ENCODE data around the gene BIVM. TPM values are rescaled to one million over a fixed set of nuclear protein-coding genes. Genes with fewer than 3 reads are reported as not detected.

Gene BIVM
- total and polyA plus RNA-seq, 5 experiments from 2014 or later, result 4.5 to 12.1 (median 8.7) TPM

GRCh38 chr13:102847272-102848234 is 48.6 kb downstream of the BIVM start:
- Mint-ChIP-seq H3K27ac (peak overlapping the region; percentile 90 to 100 (median 99)), H3K27me3 (peaks cover 0 to 3% (median 0%) of the 10 kb centered on the region in 5 donors), H3K36me3 (peaks cover 0 to 25% (median 7%) of the 10 kb centered on the region in 3 donors), H3K4me3 (peak overlapping the region; percentile 87 to 99 (median 96)), H3K4me1 (peaks cover 19 to 56% (median 50%) of the 10 kb centered on the region in 4 donors), H3K9me3 (peaks cover 0 to 4% (median 0%) of the 10 kb centered on the region in 9 donors)
- POLR2A ChIA-PET, result interaction anchor here (1.0 to 7.0 kb wide), 7 partner anchors 9 to 453 kb away, joined by 3 to 302 read pairs (median 13); partner anchors contain the start of genes BIVM, POGLUT2, TEX30 and TPP2
- ATAC-seq (no peak), DNase-seq (peak in 4 of 10 donors; percentile 9 to 57 (median 54))

GRCh38 chr13:102848956-102849355 is 50.0 kb downstream of the BIVM start:
- Mint-ChIP-seq H3K27ac (peak overlapping the region; percentile 55 to 90 (median 76)), H3K36me3 (peaks cover 0 to 38% (median 7%) of the 10 kb centered on the region in 3 donors), H3K27me3 (peaks cover 0 to 3% (median 0%) of the 10 kb centered on the region in 5 donors), H3K9me3 (peaks cover 0 to 4% (median 0%) of the 10 kb centered on the region in 9 donors), H3K4me3 (peak overlapping the region in 6 of 10 donors; percentile 7 to 62 (median 36)), H3K4me1 (peaks cover 26 to 68% (median 57%) of the 10 kb centered on the region in 4 donors)
- ATAC-seq (no peak), DNase-seq (no peak)
- POLR2A ChIA-PET, result interaction anchor here (7.0 kb wide), 1 partner anchor 253 kb away, joined by 302 read pairs; the partner anchor contains the start of gene TPP2

GRCh38 chr13:102852556-102852955 is 53.6 kb downstream of the BIVM start:
- H3K4me1 Mint-ChIP-seq, result peaks cover 35 to 70% (median 63%) of the 10 kb centered on the region in 4 donors
- peaks cover 0 to 70% (median 12%) of the 10 kb centered on the region in 3 donors for H3K36me3 Mint-ChIP-seq
- H3K27ac Mint-ChIP-seq, result peak overlapping the region in 7 of 10 donors; percentile 10 to 91 (median 61)
- DNase-seq, result no peak
- no peak for ATAC-seq
- POLR2A ChIA-PET, result no interaction called here
- no peak overlapping the region for H3K4me3 Mint-ChIP-seq
- H3K27me3 Mint-ChIP-seq, result no peaks in the 10 kb centered on the region
- H3K9me3 Mint-ChIP-seq, result no peaks in the 10 kb centered on the region

GRCh38 chr13:102854675-102855074 is 55.8 kb downstream of the BIVM start:
- Mint-ChIP-seq H3K27me3 (no peaks in the 10 kb centered on the region), H3K36me3 (peaks cover 11 to 84% (median 16%) of the 10 kb centered on the region in 3 donors), H3K9me3 (no peaks in the 10 kb centered on the region), H3K4me1 (peaks cover 35 to 62% (median 55%) of the 10 kb centered on the region in 4 donors), H3K4me3 (peak overlapping the region in 8 of 10 donors; percentile 23 to 83 (median 60)), H3K27ac (peak overlapping the region in 9 of 10 donors; percentile 59 to 91 (median 89))
- POLR2A ChIA-PET, result interaction anchor here (1.0 to 1.3 kb wide), 2 partner anchors 8 to 9 kb away, joined by 3 to 4 read pairs; partner anchors contain the start of gene ERCC5
- DNase-seq, result peak in 3 of 10 donors; percentile 10 to 34 (median 15)
- ATAC-seq, result peak; percentile 42 to 76

- DNase-seq (no peak), ATAC-seq (no peak)
- Mint-ChIP-seq H3K4me3 (peak overlapping the region in 1 of 10 donors; percentile 2), H3K4me1 (peaks cover 28 to 53% (median 48%) of the 10 kb centered on the region in 4 donors), H3K9me3 (no peaks in the 10 kb centered on the region), H3K27me3 (no peaks in the 10 kb centered on the region), H3K36me3 (peaks cover 16 to 92% (median 17%) of the 10 kb centered on the region in 3 donors), H3K27ac (peak overlapping the region in 1 of 10 donors; percentile 52)
- POLR2A ChIA-PET, result interaction anchor here (1.1 to 1.6 kb wide), 3 partner anchors 10 to 277 kb away, joined by 3 to 4 read pairs (median 4); no protein-coding TSS in a partner anchor
Observed at GRCh38 chr13:102856557-102856956, 57.6 kb downstream of the BIVM start.

- no peaks in the 10 kb centered on the region for H3K9me3 Mint-ChIP-seq
- H3K36me3 Mint-ChIP-seq, result peaks cover 15 to 96% (median 22%) of the 10 kb centered on the region in 3 donors
- peak overlapping the region in 4 of 10 donors; percentile 14 to 72 (median 34) for H3K27ac Mint-ChIP-seq
- H3K27me3 Mint-ChIP-seq, result no peaks in the 10 kb centered on the region
- no peak for DNase-seq
- peak overlapping the region in 1 of 10 donors; percentile 62 for H3K4me3 Mint-ChIP-seq
- peaks cover 33 to 66% (median 43%) of the 10 kb centered on the region in 4 donors for H3K4me1 Mint-ChIP-seq
- ATAC-seq, result no peak
- POLR2A ChIA-PET, result no interaction called here
Observed at GRCh38 chr13:102862624-102863210, 63.8 kb downstream of the BIVM start.

- no peaks in the 10 kb centered on the region for H3K27me3 Mint-ChIP-seq
- POLR2A ChIA-PET, result no interaction called here
- H3K4me3 Mint-ChIP-seq, result peak overlapping the region in 5 of 10 donors; percentile 3 to 37 (median 33)
Observed at GRCh38 chr13:102863590-102863989, 64.7 kb downstream of the BIVM start.

GRCh38 chr13:102868366-102868936 is 69.5 kb downstream of the BIVM start:
- POLR2A ChIA-PET, result no interaction called here

More at GRCh38 chr13:102863590-102863989, 64.7 kb downstream of the BIVM start:
- ATAC-seq (no peak), DNase-seq (no peak)
- Mint-ChIP-seq H3K9me3 (no peaks in the 10 kb centered on the region), H3K27ac (peak overlapping the region in 4 of 10 donors; percentile 16 to 76 (median 42)), H3K4me1 (peaks cover 33 to 64% (median 42%) of the 10 kb centered on the region in 4 donors), H3K36me3 (peaks cover 15 to 95% (median 19%) of the 10 kb centered on the region in 3 donors)

GRCh38 chr13:102869948-102870676 is 71.2 kb downstream of the BIVM start:
- peak overlapping the region in 1 of 10 donors; percentile 51 for H3K4me3 Mint-ChIP-seq

More at GRCh38 chr13:102868366-102868936, 69.5 kb downstream of the BIVM start:
- no peak for ATAC-seq
- H3K36me3 Mint-ChIP-seq, result peaks cover 0 to 92% (median 6%) of the 10 kb centered on the region in 3 donors
- no peaks in the 10 kb centered on the region for H3K9me3 Mint-ChIP-seq
- peaks cover 28 to 50% (median 39%) of the 10 kb centered on the region in 4 donors for H3K4me1 Mint-ChIP-seq
- H3K27me3 Mint-ChIP-seq, result no peaks in the 10 kb centered on the region
- no peak overlapping the region for H3K4me3 Mint-ChIP-seq
- DNase-seq, result no peak
- H3K27ac Mint-ChIP-seq, result peak overlapping the region in 6 of 10 donors; percentile 17 to 71 (median 61)

GRCh38 chr13:102870677-102871415 is 71.9 kb downstream of the BIVM start:
- POLR2A ChIA-PET, result interaction anchor here (0.9 to 1.9 kb wide), 2 partner anchors 25 to 275 kb away, joined by 3 to 12 read pairs; partner anchors contain the start of gene ERCC5
- Mint-ChIP-seq H3K4me3 (peak overlapping the region in 2 of 10 donors; percentile 33 to 51), H3K9me3 (no peaks in the 10 kb centered on the region), H3K27me3 (no peaks in the 10 kb centered on the region), H3K27ac (peak overlapping the region; percentile 70 to 92 (median 78)), H3K36me3 (peaks cover 8 to 89% (median 11%) of the 10 kb centered on the region in 3 donors), H3K4me1 (peaks cover 12 to 30% (median 20%) of the 10 kb centered on the region in 4 donors)
- DNase-seq (peak in 9 of 10 donors; percentile 20 to 65 (median 42)), ATAC-seq (peak; percentile 81 to 84)

More at GRCh38 chr13:102869948-102870676, 71.2 kb downstream of the BIVM start:
- no peaks in the 10 kb centered on the region for H3K27me3 Mint-ChIP-seq
- no peaks in the 10 kb centered on the region for H3K9me3 Mint-ChIP-seq
- H3K4me1 Mint-ChIP-seq, result peaks cover 15 to 34% (median 26%) of the 10 kb centered on the region in 4 donors
- H3K36me3 Mint-ChIP-seq, result peaks cover 3 to 89% (median 4%) of the 10 kb centered on the region in 3 donors
- POLR2A ChIA-PET, result interaction anchor here (0.9 to 1.9 kb wide), 2 partner anchors 24 to 275 kb away, joined by 3 to 12 read pairs; partner anchors contain the start of gene ERCC5
- H3K27ac Mint-ChIP-seq, result peak overlapping the region; percentile 49 to 92 (median 76)
- ATAC-seq (peak; percentile 17 to 46), DNase-seq (no peak)
